ENCODE data around the gene BAG2.

Gene BAG2

GRCh38 chr6:57172136-57173055, at the start of gene BAG2:
TSS of gene BAG2 (plus strand) at chr6:57172326. CDS start at chr6:57172698, 372 bp downstream.
- no peaks in the 10 kb centered on the region for H3F3A ChIP-seq (ENCODE audit: low read depth)
- TF ChIP-seq, protein P1, sequence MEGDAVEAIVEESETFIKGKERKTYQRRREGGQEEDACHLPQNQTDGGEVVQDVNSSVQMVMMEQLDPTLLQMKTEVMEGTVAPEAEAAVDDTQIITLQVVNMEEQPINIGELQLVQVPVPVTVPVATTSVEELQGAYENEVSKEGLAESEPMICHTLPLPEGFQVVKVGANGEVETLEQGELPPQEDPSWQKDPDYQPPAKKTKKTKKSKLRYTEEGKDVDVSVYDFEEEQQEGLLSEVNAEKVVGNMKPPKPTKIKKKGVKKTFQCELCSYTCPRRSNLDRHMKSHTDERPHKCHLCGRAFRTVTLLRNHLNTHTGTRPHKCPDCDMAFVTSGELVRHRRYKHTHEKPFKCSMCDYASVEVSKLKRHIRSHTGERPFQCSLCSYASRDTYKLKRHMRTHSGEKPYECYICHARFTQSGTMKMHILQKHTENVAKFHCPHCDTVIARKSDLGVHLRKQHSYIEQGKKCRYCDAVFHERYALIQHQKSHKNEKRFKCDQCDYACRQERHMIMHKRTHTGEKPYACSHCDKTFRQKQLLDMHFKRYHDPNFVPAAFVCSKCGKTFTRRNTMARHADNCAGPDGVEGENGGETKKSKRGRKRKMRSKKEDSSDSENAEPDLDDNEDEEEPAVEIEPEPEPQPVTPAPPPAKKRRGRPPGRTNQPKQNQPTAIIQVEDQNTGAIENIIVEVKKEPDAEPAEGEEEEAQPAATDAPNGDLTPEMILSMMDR (conservative IDR thresholded peaks at IDR 0.05; ENCODE audit: low read length) = 0 out of 2 replicates have a peak, but pooled peaks have one; percentile 16
- no peak for TF ChIP-seq EZH2phosphoT487 (IDR thresholded peaks at IDR 0.05; ENCODE audit: borderline replicate concordance)
- H2AFZ ChIP-seq (ENCODE audit: low read length) = peak within 1 kb of the TSS; percentile 84
- peaks cover 40% of the 10 kb centered on the region for H4K20me1 ChIP-seq (ENCODE audit: insufficient read depth, low read length, poor library complexity, severe bottlenecking)
- H3K4me3 ChIP-seq (ENCODE audit: low read length, poor library complexity, severe bottlenecking) = peak within 1 kb of the TSS; percentile 96
- no peaks in the 10 kb centered on the region for H3K9me2 ChIP-seq (replicated peaks; ENCODE audit: low read depth, low read length)
- no peaks in the 10 kb centered on the region for H3K36me3 ChIP-seq (ENCODE audit: insufficient read depth, low read length)
- no peaks in the 10 kb centered on the region for H3K27me3 ChIP-seq (ENCODE audit: insufficient read depth, low read length, poor library complexity, severe bottlenecking)
- H3K4me1 ChIP-seq (ENCODE audit: insufficient read depth, low read length, poor library complexity, severe bottlenecking) = peaks cover 34% of the 10 kb centered on the region
- H3K79me2 ChIP-seq (ENCODE audit: insufficient read depth, low read length) = peaks cover 50% of the 10 kb centered on the region
- no peaks in the 10 kb centered on the region for H3K9me3 ChIP-seq (ENCODE audit: insufficient read depth, low read depth, low read length)
- H3K9ac ChIP-seq (ENCODE audit: low read depth, low read length, poor library complexity, severe bottlenecking) = peak within 1 kb of the TSS; percentile 95
- peak within 1 kb of the TSS; percentile 94 for H3K4me2 ChIP-seq (ENCODE audit: low read depth, low read length, poor library complexity, severe bottlenecking)

DNA sequence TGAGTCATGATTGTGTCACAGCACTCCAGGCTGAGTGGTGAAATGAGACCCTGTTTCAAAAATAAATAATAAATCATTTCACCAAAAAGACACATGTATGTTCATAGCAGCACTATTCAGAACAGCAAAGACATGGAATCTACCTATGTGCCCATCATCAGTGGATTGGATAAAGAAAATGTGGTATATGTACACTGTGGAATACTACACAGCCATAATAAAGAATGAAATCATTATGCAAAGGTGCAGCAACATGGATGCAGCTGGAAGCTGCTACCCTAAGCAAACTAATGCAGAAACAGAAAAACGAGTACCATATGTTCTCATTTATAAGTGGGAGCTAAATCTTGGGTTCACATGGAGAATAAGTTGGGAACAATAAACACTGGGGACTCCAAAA, 49.0 kb upstream of the BAG2 start:
- no peak overlapping the region for H2AFZ ChIP-seq (ENCODE audit: low read length)
- H3K4me2 ChIP-seq (ENCODE audit: low read depth, low read length, poor library complexity, severe bottlenecking) = no peak overlapping the region
- H3K79me2 ChIP-seq (ENCODE audit: insufficient read depth, low read length) = peaks cover 17% of the 10 kb centered on the region
- peaks cover 10% of the 10 kb centered on the region; the same call in 1 of the 2 replicates for H3K36me3 ChIP-seq (ENCODE audit: insufficient read depth, low read length)
- H3K9me2 ChIP-seq (replicated peaks; ENCODE audit: low read depth, low read length) = no peaks in the 10 kb centered on the region
- H3K9ac ChIP-seq (ENCODE audit: low read depth, low read length, poor library complexity, severe bottlenecking) = no peak overlapping the region
- H3K9me3 ChIP-seq (ENCODE audit: insufficient read depth, low read depth, low read length) = no peaks in the 10 kb centered on the region
- no peaks in the 10 kb centered on the region for H3K4me1 ChIP-seq (ENCODE audit: insufficient read depth, low read length, poor library complexity, severe bottlenecking)
- H4K20me1 ChIP-seq (ENCODE audit: insufficient read depth, low read length, poor library complexity, severe bottlenecking) = no peaks in the 10 kb centered on the region
- no peaks in the 10 kb centered on the region for H3F3A ChIP-seq (ENCODE audit: low read depth)
- TF ChIP-seq, protein P1 (conservative IDR thresholded peaks at IDR 0.05; ENCODE audit: low read length) = no peak
- no peak for TF ChIP-seq EZH2phosphoT487 (IDR thresholded peaks at IDR 0.05; ENCODE audit: borderline replicate concordance)
- H3K4me3 ChIP-seq (ENCODE audit: low read length, poor library complexity, severe bottlenecking) = no peak overlapping the region
- H3K27me3 ChIP-seq (ENCODE audit: insufficient read depth, low read length, poor library complexity, severe bottlenecking) = no peaks in the 10 kb centered on the region

GRCh38 chr6:57127763-57128162, 44.4 kb upstream of the BAG2 start:
- H3K79me2 ChIP-seq (ENCODE audit: insufficient read depth, low read length) = peaks cover 4% of the 10 kb centered on the region; the same call in 1 of the 2 replicates
- no peak overlapping the region for H3K4me3 ChIP-seq (ENCODE audit: low read length, poor library complexity, severe bottlenecking)
- no peak overlapping the region for H3K4me2 ChIP-seq (ENCODE audit: low read depth, low read length, poor library complexity, severe bottlenecking)
- H3K9ac ChIP-seq (ENCODE audit: low read depth, low read length, poor library complexity, severe bottlenecking) = no peak overlapping the region
- no peaks in the 10 kb centered on the region for H3K9me2 ChIP-seq (replicated peaks; ENCODE audit: low read depth, low read length)
- peaks cover 24% of the 10 kb centered on the region; the same call in 1 of the 2 replicates for H3K36me3 ChIP-seq (ENCODE audit: insufficient read depth, low read length)
- no peak overlapping the region for H2AFZ ChIP-seq (ENCODE audit: low read length)
- TF ChIP-seq EZH2phosphoT487 (IDR thresholded peaks at IDR 0.05; ENCODE audit: borderline replicate concordance) = no peak
- TF ChIP-seq, protein P1 (conservative IDR thresholded peaks at IDR 0.05; ENCODE audit: low read length) = no peak
- no peaks in the 10 kb centered on the region for H3F3A ChIP-seq (ENCODE audit: low read depth)
- no peaks in the 10 kb centered on the region for H3K27me3 ChIP-seq (ENCODE audit: insufficient read depth, low read length, poor library complexity, severe bottlenecking)
- no peaks in the 10 kb centered on the region for H4K20me1 ChIP-seq (ENCODE audit: insufficient read depth, low read length, poor library complexity, severe bottlenecking)
- no peaks in the 10 kb centered on the region for H3K4me1 ChIP-seq (ENCODE audit: insufficient read depth, low read length, poor library complexity, severe bottlenecking)
- no peaks in the 10 kb centered on the region for H3K9me3 ChIP-seq (ENCODE audit: insufficient read depth, low read depth, low read length)
